GM23338 (cell line): ENCODE data around the gene CHST12.

Source experiments
- CREB1 ChIP-seq: fragments of 250-450 bp; sonication (Bioruptor Pico); IDR thresholded peaks from 2 replicates; pipeline ENCODE4 v1.5.0; 2020; ENCODE audit warnings: low read depth, mild to moderate bottlenecking, moderate library complexity
- CTCF ChIP-seq, 2 experiments: fragments of 200-600 bp in 1 of 2; sonication (generic) in 1 of 2; conservative IDR thresholded peaks; 2 replicates each; pipeline versions ENCODE4 v1.5.1 to v1.6.1; 2016 to 2017; ENCODE audit warnings: antibody characterized with exemption in 2 of 2, low read depth in 2 of 2, mild to moderate bottlenecking in 2 of 2, moderate library complexity in 1 of 2
- ETS1 ChIP-seq: IDR thresholded peaks from 2 replicates; pipeline ENCODE4 v1.6.1; 2016; ENCODE audit warnings: antibody characterized with exemption
- EZH2 ChIP-seq: fragments of 200-600 bp; sonication (generic); IDR thresholded peaks from one replicate; pipeline ENCODE4 v1.8.0; 2017; ENCODE audit warnings: antibody characterized with exemption, mild to moderate bottlenecking, low read depth; ENCODE audit not compliant: unreplicated experiment
- EZH2phosphoT487 ChIP-seq: fragments of 200-600 bp; sonication (generic); IDR thresholded peaks from one replicate; pipeline ENCODE4 v1.8.1; 2018; ENCODE audit warnings: antibody characterized with exemption; ENCODE audit not compliant: unreplicated experiment
- JUNB ChIP-seq: IDR thresholded peaks from one replicate; pipeline ENCODE4 v1.6.1; 2016; ENCODE audit warnings: antibody characterized with exemption; ENCODE audit not compliant: unreplicated experiment
- NANOG ChIP-seq: IDR thresholded peaks from 2 replicates; pipeline ENCODE4 v1.6.1; 2016; ENCODE audit warnings: antibody characterized with exemption, borderline replicate concordance
- POLR2AphosphoS5 ChIP-seq: IDR thresholded peaks from 2 replicates; pipeline ENCODE4 v1.6.1; 2016; ENCODE audit warnings: antibody characterized with exemption, low read depth
- REST ChIP-seq: IDR thresholded peaks from one replicate; pipeline ENCODE4 v1.6.1; 2018; ENCODE audit warnings: antibody characterized with exemption; ENCODE audit not compliant: unreplicated experiment
- ZNF114 ChIP-seq: fragments of 250-450 bp; sonication (Bioruptor Pico); IDR thresholded peaks from 2 replicates; pipeline ENCODE4 v1.5.0; 2020; ENCODE audit warnings: mild to moderate bottlenecking, moderate library complexity
- ZNF331 ChIP-seq: fragments of 250-450 bp; sonication (Bioruptor Pico); IDR thresholded peaks from 2 replicates; pipeline ENCODE4 v1.5.0; 2020; ENCODE audit warnings: low read depth, mild to moderate bottlenecking, moderate library complexity
- ZNF462 ChIP-seq: fragments of 250-450 bp; sonication (Bioruptor Pico); IDR thresholded peaks from 2 replicates; pipeline ENCODE4 v1.5.0; 2020; ENCODE audit warnings: mild to moderate bottlenecking, moderate library complexity

GRCh38 chr7:2487586-2488271 is 84.3 kb downstream of the CHST12 start:
- TF ChIP-seq CTCF (conservative IDR thresholded peaks at IDR 0.05; ENCODE audit: low read depth in 2 of 2) (no peak), POLR2AphosphoS5 (no peak), JUNB (no peak), EZH2 (no peak), EZH2phosphoT487 (no peak), REST (no peak), ZNF331 (no peak), ETS1 (no peak), ZNF114 (CRISPR knock-in tag) (no peak), NANOG (no peak), CREB1 (CRISPR knock-in tag) (no peak), ZNF462 (CRISPR knock-in tag) (no peak)
